GM13977 (cell line): ENCODE results near the gene SCYGR8.
"Not testable (repeated sequence)": the region's sequence is repeated elsewhere in the genome, so short reads cannot be mapped to it uniquely, and the experiment has no call there.

Experiments
- DNase-seq: peaks from one replicate; pipeline ENCODE4 v3.0.0; 2012; ENCODE audit warnings: low spot score
- CTCF ChIP-seq: IDR thresholded peaks from 2 replicates; pipeline ENCODE4 v1.5.1; 2012; ENCODE audit warnings: mild to moderate bottlenecking, control low read depth; ENCODE audit not compliant: insufficient read depth; ENCODE audit errors: extremely low read depth, missing control alignments
- in situ Hi-C: fragments of 300-500 bp; cut with MboI; formaldehyde crosslinking; loops from one replicate; pipeline ENCODE4 v1.12.0; 2022; ENCODE audit warnings: low sequenced_read_pairs, low pct_unique_long_range_greater_than_20kb, mixed read lengths, inconsistent platforms; ENCODE audit not compliant: unreplicated experiment

The SCYGR8 gene

GRCh38 chr2:227724394-227725039, 21.2 kb upstream of the SCYGR8 start, which contains the start of gene SCYGR6:
Gene SCYGR6, minus strand, starts transcription at chr2:227724757. Its CDS starts 0 bp downstream, at chr2:227724757.
- TF ChIP-seq CTCF, result no peak
- no peak for DNase-seq
- in situ Hi-C loops, result no loop called here

- DNase-seq, result no peak
- no peak for TF ChIP-seq CTCF
- in situ Hi-C loops, result no loop called here
Measured at GRCh38 chr2:227728035-227728434, 17.7 kb upstream of the SCYGR8 start, which contains the start of gene SCYGR7. Gene SCYGR7, plus strand, starts transcription at chr2:227728335. Its CDS starts 0 bp downstream, at chr2:227728335.

- in situ Hi-C loops, result no loop called here
- DNase-seq, result no peak
- no peak for TF ChIP-seq CTCF
Measured at GRCh38 chr2:227739351-227739750, 6.3 kb upstream of the SCYGR8 start.

GRCh38 chr2:227740705-227741104, 5.0 kb upstream of the SCYGR8 start:
- DNase-seq, in situ Hi-C loops: not testable (repeated sequence)
- peak; percentile 5 for TF ChIP-seq CTCF

GRCh38 chr2:227748079-227748478, 2.4 kb downstream of the SCYGR8 start:
- DNase-seq, result peak; percentile 40
- in situ Hi-C loops, result no loop called here
- peak; percentile 40 for TF ChIP-seq CTCF

GRCh38 chr2:227756261-227756660, 10.6 kb downstream of the SCYGR8 start:
- not testable (repeated sequence) for DNase-seq
- in situ Hi-C loops, result loop anchor here (25.0 kb wide), 2 partner anchors 269 to 619 kb away; no protein-coding TSS in a partner anchor

- in situ Hi-C loops, result loop anchor here (25.0 kb wide), 2 partner anchors 272 to 622 kb away; no protein-coding TSS in a partner anchor
- no peak for DNase-seq
- no peak for TF ChIP-seq CTCF
Measured at GRCh38 chr2:227759411-227760118, 13.9 kb downstream of the SCYGR8 start.
